HG03097 (cell line): ENCODE measurements around the gene MAGT1.
"Not testable (repeated sequence)": the region's sequence is repeated elsewhere in the genome, so short reads cannot be mapped to it uniquely, and the experiment has no call there.

Source experiments
- ATAC-seq: cut with Tn5 transposase; IDR thresholded peaks from one replicate; pipeline ENCODE4 v1.9.1; 2021; ENCODE audit not compliant: unreplicated experiment, low FRiP score

The MAGT1 gene

GRCh38 chrX:77875372-77875771 is 19.9 kb downstream of the MAGT1 start:
- ATAC-seq: no peak

DNA sequence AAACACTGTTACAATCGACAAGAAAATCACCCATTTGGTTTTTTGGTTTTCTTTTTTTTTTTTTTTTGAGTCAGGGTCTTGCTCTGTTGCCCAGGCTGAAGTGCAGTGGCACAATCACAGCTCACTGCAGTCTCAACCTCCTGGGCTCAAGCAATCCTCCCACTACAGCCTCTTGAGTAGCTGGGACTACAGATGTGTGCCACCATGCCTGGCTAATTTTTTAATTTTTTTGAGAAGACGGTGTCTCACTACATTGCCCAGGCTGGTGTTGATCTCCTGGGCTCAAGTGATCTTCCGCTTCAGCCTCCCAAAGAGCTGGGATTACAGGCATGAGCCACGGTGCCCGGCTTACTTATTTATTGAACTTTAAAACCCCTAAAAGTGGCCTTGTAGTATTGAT is 63.7 kb downstream of the MAGT1 start:
- not testable (repeated sequence) for ATAC-seq

DNA sequence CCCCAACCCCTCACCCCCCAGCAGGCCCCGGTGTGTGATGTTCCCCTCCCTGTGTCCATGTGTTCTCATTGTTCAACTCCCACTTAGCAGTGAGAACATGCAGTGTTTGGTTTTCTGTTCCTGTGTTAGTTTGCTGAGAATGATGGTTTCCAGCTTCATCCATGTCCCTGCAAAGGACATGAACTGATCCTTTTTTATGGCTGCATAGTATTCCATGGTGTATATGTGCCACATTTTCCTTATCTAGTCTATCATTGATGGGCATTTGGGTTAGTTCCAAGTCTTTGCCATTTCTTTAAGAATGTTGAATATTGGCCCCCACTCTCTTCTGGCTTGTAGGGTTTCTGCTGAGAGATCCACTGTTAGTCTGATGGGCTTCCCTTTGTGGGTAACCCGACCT is 73.2 kb downstream of the MAGT1 start:
- ATAC-seq: not testable (repeated sequence)

DNA sequence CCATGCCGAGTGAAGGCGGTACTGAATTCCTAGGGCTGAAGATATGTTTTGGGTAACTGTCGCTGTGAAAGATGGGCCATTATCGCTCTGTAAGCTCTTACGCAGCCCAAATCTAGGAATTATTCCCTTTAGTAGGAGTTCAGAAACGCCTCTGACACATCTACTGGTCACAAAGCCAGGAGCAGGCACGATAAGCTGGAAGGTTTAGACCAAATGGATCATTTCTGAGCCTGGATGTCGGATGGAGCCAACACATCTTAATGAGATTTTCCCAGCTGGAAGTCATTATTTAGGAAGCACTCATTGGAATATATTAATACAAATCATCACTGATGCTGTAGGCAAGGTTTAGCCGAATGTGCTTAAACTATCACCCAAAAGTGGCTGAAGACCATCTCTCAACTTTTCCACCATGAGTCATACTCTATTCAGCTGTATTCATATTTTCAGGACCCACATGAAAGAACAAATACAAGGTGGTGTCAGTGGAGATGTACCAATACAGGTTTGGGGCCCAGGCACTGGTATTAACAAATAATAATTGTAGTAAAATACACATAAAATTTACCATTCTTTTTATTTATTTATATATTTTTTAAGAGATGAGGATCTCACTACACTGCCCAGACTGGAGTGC is 75.0 kb downstream of the MAGT1 start:
- no peak for ATAC-seq

DNA sequence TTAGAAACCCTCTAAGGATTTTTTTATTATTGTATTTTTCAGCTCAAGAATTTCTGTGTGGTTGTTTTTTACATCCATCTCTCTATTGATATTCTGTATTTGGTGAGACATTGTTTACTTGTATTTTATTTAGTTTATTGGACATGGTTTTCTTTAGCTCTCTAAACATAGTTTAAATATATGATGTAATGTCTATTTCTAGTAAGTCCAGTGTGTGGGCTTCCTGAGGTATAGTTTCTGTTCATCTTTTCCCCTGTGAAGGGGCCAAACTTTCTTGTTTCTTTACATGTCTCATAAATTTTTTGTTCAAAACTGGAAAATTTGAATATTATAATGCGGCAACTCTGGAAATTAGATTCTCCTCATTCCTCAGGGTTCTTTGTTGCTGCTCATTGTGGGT is 81.0 kb downstream of the MAGT1 start:
- no peak for ATAC-seq

- ATAC-seq: no peak
Observed at GRCh38 chrX:77802201-77802600, 93.0 kb downstream of the MAGT1 start.

- ATAC-seq: no peak
Observed at GRCh38 chrX:77795124-77795523, 100.1 kb downstream of the MAGT1 start.

DNA sequence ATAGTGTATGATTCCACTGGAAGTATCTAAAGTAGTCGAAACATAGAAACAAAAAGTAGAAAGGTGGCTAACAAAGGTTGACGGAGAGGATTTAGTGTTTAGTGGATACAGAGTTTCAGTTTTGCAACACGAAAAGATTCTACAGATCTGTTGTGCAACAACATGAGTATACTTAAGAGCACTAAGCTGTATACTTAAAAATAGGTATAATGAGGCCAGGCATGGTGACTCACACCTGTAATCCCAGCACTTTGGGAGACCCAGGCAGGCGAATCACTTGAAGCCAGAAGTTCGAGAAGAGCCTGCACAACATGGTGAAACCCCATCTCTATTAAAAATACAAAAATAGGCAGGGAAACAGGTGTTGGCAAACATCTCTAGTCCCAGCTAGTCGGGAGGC is 101.3 kb downstream of the MAGT1 start:
- no peak for ATAC-seq

GRCh38 chrX:77788050-77788449 is 107.2 kb downstream of the MAGT1 start:
- no peak for ATAC-seq

- ATAC-seq: peak; percentile 4
Observed at GRCh38 chrX:77786365-77786680, 108.9 kb downstream of the MAGT1 start.

GRCh38 chrX:77785486-77786364 is 109.5 kb downstream of the MAGT1 start, which contains the start of gene ATRX:
ATRX (minus strand) TSS chrX:77786216; CDS start chrX:77786001, 215 bp downstream.
- peak; percentile 86 for ATAC-seq

GRCh38 chrX:77779695-77780094 is 115.5 kb downstream of the MAGT1 start:
- ATAC-seq: no peak

DNA sequence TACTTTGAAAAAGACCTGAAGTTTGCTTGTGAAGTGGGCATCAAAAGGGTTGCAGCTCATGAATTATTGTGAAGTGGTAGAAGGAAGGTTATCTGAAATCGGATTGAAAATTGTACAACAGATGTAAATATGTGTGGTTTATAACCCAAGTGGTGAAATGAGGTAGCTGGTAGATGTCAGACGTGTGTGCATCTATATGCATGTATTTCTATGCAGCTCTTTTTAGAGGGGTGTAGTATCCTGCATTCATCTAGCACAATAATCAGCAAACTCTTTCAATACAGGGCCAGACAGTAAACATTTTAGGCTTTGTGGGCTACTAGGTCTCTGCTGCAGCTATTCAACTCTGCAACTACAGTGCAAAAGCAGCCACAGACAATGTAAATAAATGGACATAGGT is 118.6 kb downstream of the MAGT1 start:
- no peak for ATAC-seq
